GM12878 (cell line): ENCODE data around the gene SLC25A41. TPM values are rescaled to one million over a fixed set of nuclear protein-coding genes. Genes with fewer than 3 reads are reported as not detected.
A peak's percentile ranks its signal among the peaks of the same experiment; 100 is the strongest.

ENCODE experiments used
- ATAC-seq: fragments of 200-7000 bp; cut with Tn5 transposase; 3 replicates; pipeline ENCODE4 v1.9.1; 2020; ENCODE audit warnings: mild to moderate bottlenecking, moderate library complexity
- BruUV-seq: library from RNA; stranded (reverse); fragments of 400-500 nt; replicated peaks from 2 replicates; lab custom pipeline; 2021; lab: Mats Ljungman, UMichigan
- CTCF ChIA-PET: fragments of 300-600 bp; sonication (Branson Sonifier 250); formaldehyde crosslinking; extraction: SDS; loops from one replicate; lab custom pipeline; 2021; ENCODE audit warnings: inconsistent platforms; lab: Yijun Ruan, JAX
- POLR2A ChIA-PET: fragments of 350-600 bp; formaldehyde crosslinking; extraction: SDS; loops from one replicate; lab custom pipeline; 2021; ENCODE audit warnings: inconsistent platforms; lab: Charles Lee
- RAD21 ChIA-PET: fragments of 300-600 bp; sonication (Branson Sonifier 250); formaldehyde crosslinking; loops from one replicate; lab custom pipeline; 2023; ENCODE audit warnings: antibody characterized with exemption; ENCODE audit not compliant: unreplicated experiment; lab: Charles Lee
- SMC1A ChIA-PET: fragments of 300-600 bp; sonication (Branson Sonifier 250); formaldehyde crosslinking; loops from one replicate; lab custom pipeline; 2023; ENCODE audit not compliant: unreplicated experiment, uncharacterized antibody; lab: Charles Lee
- DNase-seq: peaks from one replicate; pipeline ENCODE4 v3.0.0-alpha.2; 2011; ENCODE audit warnings: low read depth, low spot score
- FAIRE-seq: peaks from 3 replicates; lab custom pipeline; 2011; peaks lifted over from hg19 to GRCh38; lab: Jason Lieb, UNC
- H2AFZ ChIP-seq: 2 replicates; pipeline ENCODE4 v1.6.0; 2011; ENCODE audit warnings: low read depth, low read length, control low read depth; ENCODE audit not compliant: control insufficient read depth
- H3K27ac ChIP-seq: 2 replicates; pipeline ENCODE4 v1.5.1; 2011; ENCODE audit warnings: control low read depth; ENCODE audit not compliant: control insufficient read depth, insufficient read depth
- H3K27me3 ChIP-seq, 2 experiments: replicated peaks in 1 of 2; 2 replicates each; pipeline versions ENCODE4 v1.6.0 to v1.6.1; 2011; ENCODE audit warnings: low read length in 1 of 2; ENCODE audit not compliant: control insufficient read depth in 2 of 2, insufficient read depth in 2 of 2
- H3K36me3 ChIP-seq, 2 experiments: 2 replicates each; pipeline ENCODE4 v1.5.1; 2011; ENCODE audit warnings: low read length in 1 of 2; ENCODE audit not compliant: control insufficient read depth in 2 of 2, insufficient read depth in 2 of 2
- H3K4me1 ChIP-seq: 2 replicates; pipeline ENCODE4 v1.6.1; 2011; ENCODE audit warnings: mild to moderate bottlenecking, low read length, moderate library complexity, mixed read lengths; ENCODE audit not compliant: control insufficient read depth, insufficient read depth
- H3K4me2 ChIP-seq: 2 replicates; pipeline ENCODE4 v1.6.0; 2011; ENCODE audit warnings: control low read depth; ENCODE audit not compliant: control insufficient read depth, insufficient read depth
- H3K4me3 ChIP-seq: fragments of 200-600 bp; sonication (generic); 2 replicates; pipeline ENCODE4 v1.5.1; 2016
- H3K79me2 ChIP-seq: 2 replicates; pipeline ENCODE4 v1.6.0; 2011; ENCODE audit warnings: low read length; ENCODE audit not compliant: control insufficient read depth, insufficient read depth
- H3K9ac ChIP-seq: 2 replicates; pipeline ENCODE4 v1.8.0; 2011; ENCODE audit warnings: low read length, control low read depth, mixed read lengths; ENCODE audit not compliant: control insufficient read depth, insufficient read depth
- H3K9me3 ChIP-seq: replicated peaks from 3 replicates; pipeline ENCODE4 v1.5.1; 2011; ENCODE audit warnings: mild to moderate bottlenecking, low read length; ENCODE audit not compliant: control insufficient read depth, insufficient read depth
- H4K20me1 ChIP-seq: 2 replicates; pipeline ENCODE4 v1.6.0; 2011; ENCODE audit not compliant: control insufficient read depth, insufficient read depth
- CBX5 ChIP-seq: sonication (generic); IDR thresholded peaks from 2 replicates; pipeline ENCODE4 v1.6.1; 2016; ENCODE audit warnings: low read depth, moderate library complexity, mild to moderate bottlenecking, inconsistent platforms
- CREM ChIP-seq: IDR thresholded peaks from 2 replicates; pipeline ENCODE4 v1.6.1; 2014; ENCODE audit warnings: antibody characterized with exemption, low read depth
- NR2C2 ChIP-seq: IDR thresholded peaks from 2 replicates; pipeline ENCODE4 v1.6.1; 2011; ENCODE audit warnings: borderline replicate concordance, low read depth; ENCODE audit not compliant: control insufficient read depth, insufficient read length
- SMAD5 ChIP-seq: IDR thresholded peaks from 2 replicates; pipeline ENCODE4 v1.6.1; 2016; ENCODE audit warnings: antibody characterized with exemption, low read depth
- SMARCA5 ChIP-seq: fragments of 450-650 bp; IDR thresholded peaks from 2 replicates; pipeline ENCODE4 v1.6.1; 2017; ENCODE audit warnings: mild to moderate bottlenecking
- YY1 ChIP-seq: IDR thresholded peaks from 2 replicates; pipeline ENCODE4 v1.6.1; 2011; ENCODE audit warnings: low read depth, mild to moderate bottlenecking, low read length
- ZNF622 ChIP-seq: fragments of 450-650 bp; IDR thresholded peaks from 2 replicates; pipeline ENCODE4 v1.6.1; 2017; ENCODE audit warnings: mild to moderate bottlenecking, inconsistent platforms
- WGBS: methylation state at CpG from one replicate; pipeline ENCODE4 v1.1.6; 2016; ENCODE audit warnings: low lambda C conversion rate; ENCODE audit not compliant: insufficient replicate concordance, insufficient coverage; ENCODE audit errors: missing lambda C conversion rate; 5-methylcytosine and 5-hydroxymethylcytosine counted together
- in situ Hi-C: fragments of 300-500 bp; cut with MboI; formaldehyde crosslinking; loops from 9 replicates; pipeline ENCODE4 v1.14.3; 2018; ENCODE audit warnings: mixed read lengths
- intact Hi-C: fragments of 100-400 bp; cut with micrococcal nuclease; formaldehyde crosslinking; loops from one replicate; pipeline ENCODE4 v1.14.2; 2022; ENCODE audit not compliant: unreplicated experiment
- polyA plus RNA-seq, 11 experiments: library from polyadenylated mRNA; depleted of rRNA in 4 of 11; unstranded in 6 of 11; stranded (reverse) in 5 of 11; fragments of >200 nt; fragmentation: Nextera tagmentation in 4 of 11; fragmentation: Illumina TruSeq in 1 of 11; extraction: Ambion mirVana in 4 of 11; extraction: Trizol in 1 of 11; gene quantifications; 1 replicate in 1 of 11; 2 replicates in 10 of 11; pipeline versions ENCODE4 v1.2.1 to v1.2.3, GENCODE V29; 2011 to 2016; ENCODE audit warnings: inconsistent platforms in 2 of 11, missing spikeins in 2 of 11, low read depth in 1 of 11
- total RNA-seq, 4 experiments: library from RNA; depleted of rRNA in 3 of 4; stranded (reverse); fragments of >200 nt in 3 of 4; fragmentation: Illumina TruSeq in 1 of 4; extraction: Trizol in 1 of 4; gene quantifications; 2 replicates each; pipeline versions ENCODE4 v1.2.1 to v1.2.3, GENCODE V29; 2013 to 2021

SLC25A41 gene
- total and polyA plus RNA-seq, 10 of the 15 experiments (the other 5 are each of a cell fraction or from before 2014, with no cell fraction given): 0.23 to 1.2 (median 0.43) TPM; not detected in 2

DNA sequence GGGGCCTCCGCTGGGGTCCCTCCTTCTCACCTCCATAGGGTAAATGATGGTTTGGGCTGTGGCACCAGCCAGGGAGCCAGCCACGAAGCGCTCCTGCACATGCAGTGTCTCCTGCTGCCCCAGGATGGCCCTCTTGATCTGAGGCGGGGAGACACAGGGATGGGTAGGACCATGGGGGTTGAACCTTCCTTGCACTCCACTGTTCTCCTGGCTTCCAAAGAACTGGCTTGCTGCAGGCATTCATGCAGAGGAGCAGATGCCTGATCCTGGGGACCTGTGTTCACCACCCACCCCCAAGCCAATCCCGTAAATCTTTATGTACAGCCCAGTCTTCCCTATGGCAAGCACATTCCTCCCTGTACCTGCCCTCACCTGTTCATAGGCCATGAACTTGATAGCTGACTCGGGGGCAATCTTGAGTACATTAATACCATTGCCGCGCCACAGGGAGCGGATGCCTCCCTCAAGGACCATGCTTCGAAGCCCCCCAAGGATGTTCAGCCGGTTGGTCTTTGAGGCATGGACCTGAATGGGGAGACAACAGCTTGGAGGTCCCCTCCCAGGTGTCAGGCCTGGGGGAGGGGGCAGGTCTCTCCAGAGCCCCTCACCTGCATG is 20.5 kb upstream of the SLC25A41 start:
- intact Hi-C loops (no loop called here), in situ Hi-C loops (no loop called here)
- CTCF ChIA-PET: no interaction called here
- Histone ChIP-seq H4K20me1 (no peaks in the 10 kb centered on the region), H3K79me2 (peaks cover 14% of the 10 kb centered on the region), H3K27ac (no peak overlapping the region), H3K9me3 (peaks cover 17% of the 10 kb centered on the region; the same call in 2 of the 3 replicates), H3K4me1 (peaks cover 10% of the 10 kb centered on the region), H3K9ac (no peak overlapping the region), H3K4me3 (no peak overlapping the region), H3K27me3 (no peaks in the 10 kb centered on the region), H3K4me2 (no peak overlapping the region), H2AFZ (no peak overlapping the region), H3K36me3 (peaks cover 10 to 27% of the 10 kb centered on the region in 2 experiments; a peak in 3 of 4 replicates)
- RAD21 ChIA-PET: no interaction called here
- SMC1A ChIA-PET: no interaction called here
- DNase-seq: no peak
- TF ChIP-seq CREM: no peak
- TF ChIP-seq ZNF622: no peak
- TF ChIP-seq YY1: no peak
- TF ChIP-seq CBX5: peak; percentile 79; the same call in 1 of the 2 replicates
- no peak for TF ChIP-seq NR2C2
- POLR2A ChIA-PET: no interaction called here
- FAIRE-seq: no peak
- 95% methylated on average over 11 of the region's 11 CpGs for WGBS
- BruUV-seq: no TSS peak
- no peak for ATAC-seq

GRCh38 chr19:6452899-6453298 is 19.3 kb upstream of the SLC25A41 start:
- SMC1A ChIA-PET: no interaction called here
- in situ Hi-C loops: no loop called here
- no peak overlapping the region for H3K4me2 ChIP-seq
- DNase-seq: no peak
- TF ChIP-seq SMAD5 (no peak), SMARCA5 (peak; percentile 51; the same call in 1 of the 2 replicates)
- TF ChIP-seq, all 136 proteins: peak for 1
- WGBS: 100% methylated on average over 2 of the region's 2 CpGs
- Histone ChIP-seq H2AFZ (no peak overlapping the region), H3K9me3 (peaks cover 17% of the 10 kb centered on the region; the same call in 2 of the 3 replicates), H3K9ac (no peak overlapping the region), H3K79me2 (peaks cover 3% of the 10 kb centered on the region), H3K27ac (no peak overlapping the region), H3K4me3 (no peak overlapping the region), H4K20me1 (no peaks in the 10 kb centered on the region), H3K36me3 (peaks cover 10 to 27% of the 10 kb centered on the region in 2 experiments; a peak in 3 of 4 replicates), H3K27me3 (no peaks in the 10 kb centered on the region), H3K4me1 (peaks cover 4% of the 10 kb centered on the region)
- ATAC-seq: no peak
- intact Hi-C loops: no loop called here
- CTCF ChIA-PET: interaction anchor here (1.1 kb wide), 1 partner anchor 404 kb away, joined by 3 read pairs; no protein-coding TSS in a partner anchor
- no TSS peak for BruUV-seq
- RAD21 ChIA-PET: no interaction called here
- no peak for FAIRE-seq
- POLR2A ChIA-PET: interaction anchor here (0.6 kb wide), 1 partner anchor 33 kb away, joined by 6 read pairs; no protein-coding TSS in a partner anchor
